ENCODE measurements around the gene RELA. TPM values are rescaled to one million over a fixed set of nuclear protein-coding genes. Genes with fewer than 3 reads are reported as not detected.

The RELA gene
- total RNA-seq, 4 donors from 2014 or later, result 29.4 to 49.4 (median 47.5) TPM

GRCh38 chr11:65634440-65634839, 28.3 kb downstream of the RELA start:
- no peak overlapping the region for H3K4me3 ChIP-seq
- H3K9me3 ChIP-seq, result no peaks in the 10 kb centered on the region
- intact Hi-C loops (cut with DNase I), result no loop called here
- peaks cover 16 to 43% (median 17%) of the 10 kb centered on the region in 3 donors for H3K4me1 ChIP-seq
- no peak overlapping the region for H3K27ac ChIP-seq
- DNase-seq, result no peak
- H3K27me3 ChIP-seq, result no peaks in the 10 kb centered on the region
- TF ChIP-seq CTCF (IDR thresholded peaks at IDR 0.05) (no peak), POLR2A (IDR thresholded peaks at IDR 0.05) (no peak)
- H3K36me3 ChIP-seq, result peaks cover 41 to 79% (median 53%) of the 10 kb centered on the region in 3 donors
- WGBS, 2 donors, result 85% methylated on average over 4 of the region's 11 CpGs; no CpG with 5 or more reads in 1 of the 2 donors

GRCh38 chr11:65634109-65634436, 28.6 kb downstream of the RELA start:
- TF ChIP-seq CTCF (IDR thresholded peaks at IDR 0.05) (no peak), POLR2A (IDR thresholded peaks at IDR 0.05) (no peak)
- no peaks in the 10 kb centered on the region for H3K27me3 ChIP-seq
- WGBS, 2 donors, result 89 to 91% methylated on average over 7 to 8 of the region's 14 CpGs
- H3K4me1 ChIP-seq, result peaks cover 12 to 39% (median 13%) of the 10 kb centered on the region in 3 donors
- no peak overlapping the region for H3K27ac ChIP-seq
- no peaks in the 10 kb centered on the region for H3K9me3 ChIP-seq
- no peak for DNase-seq
- no peak overlapping the region for H3K4me3 ChIP-seq
- intact Hi-C loops (cut with DNase I), result no loop called here
- H3K36me3 ChIP-seq, result peaks cover 45 to 83% (median 57%) of the 10 kb centered on the region in 3 donors

GRCh38 chr11:65633390-65634108, 29.2 kb downstream of the RELA start:
- Histone ChIP-seq H3K9me3 (no peaks in the 10 kb centered on the region), H3K27me3 (no peaks in the 10 kb centered on the region), H3K4me3 (no peak overlapping the region), H3K27ac (no peak overlapping the region), H3K36me3 (peaks cover 50 to 88% (median 62%) of the 10 kb centered on the region in 3 donors), H3K4me1 (peaks cover 7 to 34% (median 8%) of the 10 kb centered on the region in 3 donors)
- DNase-seq, result no peak
- WGBS, 2 donors, result 67 to 87% methylated on average over 4 to 15 of the region's 20 CpGs
- TF ChIP-seq CTCF (IDR thresholded peaks at IDR 0.05) (no peak), POLR2A (IDR thresholded peaks at IDR 0.05) (no peak)
- intact Hi-C loops (cut with DNase I), result no loop called here

GRCh38 chr11:65630215-65630614, 32.5 kb downstream of the RELA start:
- Histone ChIP-seq H3K4me3 (no peak overlapping the region), H3K4me1 (peaks cover 0 to 10% (median 0%) of the 10 kb centered on the region in 3 donors), H3K27me3 (no peaks in the 10 kb centered on the region), H3K9me3 (no peaks in the 10 kb centered on the region), H3K27ac (no peak overlapping the region), H3K36me3 (peaks cover 52 to 100% (median 64%) of the 10 kb centered on the region in 3 donors)
- WGBS, 2 donors, result 69 to 90% methylated on average over 3 to 7 of the region's 11 CpGs
- intact Hi-C loops (cut with DNase I), result no loop called here
- DNase-seq, result no peak
- TF ChIP-seq POLR2A (IDR thresholded peaks at IDR 0.05), result no peak
- TF ChIP-seq CTCF (IDR thresholded peaks at IDR 0.05), result no peak

- peaks cover 48 to 100% (median 57%) of the 10 kb centered on the region in 3 donors for H3K36me3 ChIP-seq
- no peak for DNase-seq
- H3K9me3 ChIP-seq, result no peaks in the 10 kb centered on the region
- TF ChIP-seq CTCF (IDR thresholded peaks at IDR 0.05) (no peak), POLR2A (IDR thresholded peaks at IDR 0.05) (no peak)
- H3K27me3 ChIP-seq, result no peaks in the 10 kb centered on the region
- H3K27ac ChIP-seq, result no peak overlapping the region
- intact Hi-C loops (cut with DNase I), result no loop called here
- peaks cover 0 to 7% (median 0%) of the 10 kb centered on the region in 3 donors for H3K4me1 ChIP-seq
- 87% methylated on average over 8 of the region's 14 CpGs; no CpG with 5 or more reads in 1 of the 2 donors for WGBS, 2 donors
- H3K4me3 ChIP-seq, result no peak overlapping the region
Measured at GRCh38 chr11:65629579-65629978, 33.1 kb downstream of the RELA start.

Data from esophagus squamous epithelium (tissue), 5 donors.